Measurements from ENCODE around the gene SPATA19. TPM values are rescaled to one million over a fixed set of nuclear protein-coding genes. Genes with fewer than 3 reads are reported as not detected.

The SPATA19 gene
- total RNA-seq, 2 donors from 2014 or later = not detected

GRCh38 chr11:133821776-133822175, 23.5 kb downstream of the SPATA19 start:
- Mint-ChIP-seq H3K4me1 (ENCODE audit: low read depth) (no peaks in the 10 kb centered on the region), H3K9me3 (no peaks in the 10 kb centered on the region), H3K27ac (no peak overlapping the region), H3K36me3 (ENCODE audit: insufficient read depth in 2 of 2) (no peaks in the 10 kb centered on the region), H3K4me3 (no peak overlapping the region), H3K27me3 (ENCODE audit: low read depth) (peaks cover 16% of the 10 kb centered on the region)
- ATAC-seq (replicated peaks in 1 of 2) (peak in 1 of 2 donors; percentile 58), DNase-seq (peak; percentile 34 to 37)

- Mint-ChIP-seq H3K4me1 (ENCODE audit: low read depth) (no peaks in the 10 kb centered on the region), H3K36me3 (ENCODE audit: insufficient read depth in 2 of 2) (no peaks in the 10 kb centered on the region), H3K27ac (no peak overlapping the region), H3K27me3 (ENCODE audit: low read depth) (peaks cover 16% of the 10 kb centered on the region), H3K4me3 (no peak overlapping the region), H3K9me3 (no peaks in the 10 kb centered on the region)
- no peak for DNase-seq
- ATAC-seq (replicated peaks in 1 of 2) = no peak
These were observed 25.5 kb downstream of the SPATA19 start for GRCh38 chr11:133819746-133820315.

- DNase-seq (no peak), ATAC-seq (replicated peaks in 1 of 2) (no peak)
- Mint-ChIP-seq H3K27ac (no peak overlapping the region), H3K36me3 (ENCODE audit: insufficient read depth in 2 of 2) (no peaks in the 10 kb centered on the region), H3K4me3 (no peak overlapping the region), H3K4me1 (ENCODE audit: low read depth) (no peaks in the 10 kb centered on the region), H3K9me3 (no peaks in the 10 kb centered on the region), H3K27me3 (ENCODE audit: low read depth) (peaks cover 16% of the 10 kb centered on the region)
These were observed 26.2 kb downstream of the SPATA19 start for GRCh38 chr11:133819114-133819513.

GRCh38 chr11:133818302-133818701, 27.0 kb downstream of the SPATA19 start:
- no peak overlapping the region for H3K27ac Mint-ChIP-seq
- H3K4me1 Mint-ChIP-seq (ENCODE audit: low read depth) = no peaks in the 10 kb centered on the region
- H3K27me3 Mint-ChIP-seq (ENCODE audit: low read depth) = peaks cover 16% of the 10 kb centered on the region
- no peak overlapping the region for H3K4me3 Mint-ChIP-seq
- no peaks in the 10 kb centered on the region for H3K9me3 Mint-ChIP-seq
- H3K36me3 Mint-ChIP-seq (ENCODE audit: insufficient read depth in 2 of 2) = no peaks in the 10 kb centered on the region
- DNase-seq (no peak), ATAC-seq (replicated peaks in 1 of 2) (no peak)

GRCh38 chr11:133817449-133817848, 27.9 kb downstream of the SPATA19 start:
- ATAC-seq (replicated peaks in 1 of 2) (no peak), DNase-seq (no peak)
- Mint-ChIP-seq H3K27ac (no peak overlapping the region), H3K4me3 (no peak overlapping the region), H3K9me3 (no peaks in the 10 kb centered on the region), H3K4me1 (ENCODE audit: low read depth) (no peaks in the 10 kb centered on the region), H3K27me3 (ENCODE audit: low read depth) (peaks cover 16% of the 10 kb centered on the region), H3K36me3 (ENCODE audit: insufficient read depth in 2 of 2) (no peaks in the 10 kb centered on the region)

GRCh38 chr11:133816146-133816870, 29.0 kb downstream of the SPATA19 start:
- no peak overlapping the region for H3K4me3 Mint-ChIP-seq
- H3K27me3 Mint-ChIP-seq (ENCODE audit: low read depth) = peaks cover 16% of the 10 kb centered on the region
- no peak for DNase-seq
- ATAC-seq (replicated peaks in 1 of 2) = no peak
- no peak overlapping the region for H3K27ac Mint-ChIP-seq
- no peaks in the 10 kb centered on the region for H3K4me1 Mint-ChIP-seq (ENCODE audit: low read depth)
- H3K36me3 Mint-ChIP-seq (ENCODE audit: insufficient read depth in 2 of 2) = no peaks in the 10 kb centered on the region
- H3K9me3 Mint-ChIP-seq = no peaks in the 10 kb centered on the region

GRCh38 chr11:133815636-133816035, 29.7 kb downstream of the SPATA19 start:
- no peak for DNase-seq
- no peaks in the 10 kb centered on the region for H3K9me3 Mint-ChIP-seq
- no peaks in the 10 kb centered on the region for H3K36me3 Mint-ChIP-seq (ENCODE audit: insufficient read depth in 2 of 2)
- no peak overlapping the region for H3K27ac Mint-ChIP-seq
- no peaks in the 10 kb centered on the region for H3K4me1 Mint-ChIP-seq (ENCODE audit: low read depth)
- H3K4me3 Mint-ChIP-seq = no peak overlapping the region
- ATAC-seq (replicated peaks in 1 of 2) = no peak
- H3K27me3 Mint-ChIP-seq (ENCODE audit: low read depth) = peaks cover 11% of the 10 kb centered on the region

- Mint-ChIP-seq H3K9me3 (no peaks in the 10 kb centered on the region), H3K4me1 (ENCODE audit: low read depth) (no peaks in the 10 kb centered on the region), H3K36me3 (ENCODE audit: insufficient read depth in 2 of 2) (no peaks in the 10 kb centered on the region), H3K27ac (no peak overlapping the region), H3K4me3 (no peak overlapping the region), H3K27me3 (ENCODE audit: low read depth) (peaks cover 1% of the 10 kb centered on the region)
- ATAC-seq (replicated peaks in 1 of 2) (no peak), DNase-seq (no peak)
These were observed 30.7 kb downstream of the SPATA19 start for GRCh38 chr11:133814588-133815100.

- no peaks in the 10 kb centered on the region for H3K4me1 Mint-ChIP-seq (ENCODE audit: low read depth)
- H3K4me3 Mint-ChIP-seq = no peak overlapping the region
- ATAC-seq (replicated peaks in 1 of 2) (no peak), DNase-seq (no peak)
- no peaks in the 10 kb centered on the region for H3K36me3 Mint-ChIP-seq (ENCODE audit: insufficient read depth in 2 of 2)
- H3K27ac Mint-ChIP-seq = no peak overlapping the region
- no peaks in the 10 kb centered on the region for H3K27me3 Mint-ChIP-seq (ENCODE audit: low read depth)
- H3K9me3 Mint-ChIP-seq = no peaks in the 10 kb centered on the region
These were observed 33.2 kb downstream of the SPATA19 start for GRCh38 chr11:133811850-133812685.

GRCh38 chr11:133810766-133811165, 34.5 kb downstream of the SPATA19 start:
- no peaks in the 10 kb centered on the region for H3K9me3 Mint-ChIP-seq
- no peak overlapping the region for H3K27ac Mint-ChIP-seq
- DNase-seq = no peak
- no peaks in the 10 kb centered on the region for H3K27me3 Mint-ChIP-seq (ENCODE audit: low read depth)
- ATAC-seq (replicated peaks in 1 of 2) = no peak
- H3K36me3 Mint-ChIP-seq (ENCODE audit: insufficient read depth in 2 of 2) = no peaks in the 10 kb centered on the region
- H3K4me1 Mint-ChIP-seq (ENCODE audit: low read depth) = no peaks in the 10 kb centered on the region
- no peak overlapping the region for H3K4me3 Mint-ChIP-seq

- no peaks in the 10 kb centered on the region for H3K4me1 Mint-ChIP-seq (ENCODE audit: low read depth)
- no peaks in the 10 kb centered on the region for H3K9me3 Mint-ChIP-seq
- no peak overlapping the region for H3K4me3 Mint-ChIP-seq
- H3K36me3 Mint-ChIP-seq (ENCODE audit: insufficient read depth in 2 of 2) = no peaks in the 10 kb centered on the region
- ATAC-seq (replicated peaks in 1 of 2) (no peak), DNase-seq (no peak)
- no peak overlapping the region for H3K27ac Mint-ChIP-seq
- no peaks in the 10 kb centered on the region for H3K27me3 Mint-ChIP-seq (ENCODE audit: low read depth)
These were observed 35.5 kb downstream of the SPATA19 start for GRCh38 chr11:133809569-133810491.

GRCh38 chr11:133808393-133809140, 36.7 kb downstream of the SPATA19 start:
- Mint-ChIP-seq H3K27me3 (ENCODE audit: low read depth) (no peaks in the 10 kb centered on the region), H3K27ac (no peak overlapping the region)

More at GRCh38 chr11:133808393-133809140, 36.7 kb downstream of the SPATA19 start:
- no peaks in the 10 kb centered on the region for H3K9me3 Mint-ChIP-seq
- DNase-seq (no peak), ATAC-seq (replicated peaks in 1 of 2) (no peak)
- H3K36me3 Mint-ChIP-seq (ENCODE audit: insufficient read depth in 2 of 2) = no peaks in the 10 kb centered on the region
- no peak overlapping the region for H3K4me3 Mint-ChIP-seq
- no peaks in the 10 kb centered on the region for H3K4me1 Mint-ChIP-seq (ENCODE audit: low read depth)
